RCC 7860 (cell line): ENCODE results near the gene ATF2.

Experiments used
- DNase-seq: peaks from one replicate; pipeline ENCODE4 v3.0.0-alpha.2; 2015; ENCODE audit warnings: low spot score
- FAIRE-seq: peaks from 2 replicates; lab custom pipeline; 2012; peaks lifted over from hg19 to GRCh38; lab: Jason Lieb, UNC

Gene ATF2

DNA sequence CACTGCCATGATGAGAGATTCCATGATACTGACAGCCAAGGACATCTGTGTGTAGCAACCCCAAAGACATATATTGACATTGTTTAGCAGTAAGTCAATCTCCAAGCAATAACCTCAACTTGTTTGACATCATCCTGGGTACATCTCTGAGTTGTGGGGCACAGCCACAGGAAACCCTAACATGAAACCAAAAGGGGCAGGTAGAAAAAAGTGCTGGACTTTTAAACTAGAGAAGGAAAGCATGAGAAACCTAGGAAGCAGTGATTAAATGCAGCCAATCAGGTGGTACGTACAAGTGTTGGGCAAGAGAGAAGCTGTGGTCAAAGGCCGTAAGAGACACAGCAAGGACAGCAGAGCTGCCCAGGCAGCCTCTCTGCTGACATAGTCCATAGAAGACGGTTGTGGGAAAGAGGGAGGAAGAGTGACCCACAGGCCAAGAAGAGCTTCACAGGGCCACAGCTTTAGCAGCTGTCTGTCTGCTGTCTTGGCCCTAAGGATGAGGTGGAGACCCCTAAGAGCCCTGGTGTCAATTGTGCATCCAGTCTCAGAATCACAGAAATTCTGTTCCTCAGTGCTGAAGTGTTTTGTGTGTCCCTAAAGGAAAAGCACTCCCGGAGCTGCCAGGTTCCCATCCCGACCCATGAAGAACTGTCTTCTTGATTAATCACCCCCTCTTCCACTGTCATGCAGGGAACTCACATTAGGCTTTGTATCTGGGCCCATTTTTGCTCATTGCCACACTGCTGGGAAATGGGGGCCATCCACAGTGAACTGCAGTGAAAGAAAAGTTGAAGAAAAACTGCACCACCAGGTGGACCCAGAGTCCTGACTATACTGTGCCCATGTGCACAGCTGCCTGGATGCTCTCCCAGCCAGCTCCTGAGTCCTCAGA lies 137.4 kb downstream of the ATF2 start:
- DNase-seq (no peak), FAIRE-seq (no peak)

DNA sequence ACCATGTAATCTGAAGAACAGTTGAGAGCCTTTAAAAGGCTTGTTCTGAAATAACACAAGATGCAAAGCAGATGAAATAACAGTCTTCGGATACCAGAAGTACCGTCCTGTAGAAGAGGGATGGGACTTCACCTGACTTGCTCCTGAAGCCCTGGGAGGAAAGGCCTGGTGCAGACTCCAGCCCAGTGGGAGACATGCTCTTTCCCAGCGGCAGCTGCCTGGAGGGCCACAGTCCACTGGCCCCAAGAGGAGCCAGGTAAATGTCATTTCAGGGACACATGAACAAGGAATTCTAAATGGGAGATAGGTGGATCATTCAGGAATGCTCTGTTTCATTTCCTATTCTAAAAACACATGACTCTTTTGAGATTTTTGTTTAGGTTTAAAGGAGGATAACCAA lies 140.2 kb downstream of the ATF2 start:
- FAIRE-seq (no peak), DNase-seq (no peak)

DNA sequence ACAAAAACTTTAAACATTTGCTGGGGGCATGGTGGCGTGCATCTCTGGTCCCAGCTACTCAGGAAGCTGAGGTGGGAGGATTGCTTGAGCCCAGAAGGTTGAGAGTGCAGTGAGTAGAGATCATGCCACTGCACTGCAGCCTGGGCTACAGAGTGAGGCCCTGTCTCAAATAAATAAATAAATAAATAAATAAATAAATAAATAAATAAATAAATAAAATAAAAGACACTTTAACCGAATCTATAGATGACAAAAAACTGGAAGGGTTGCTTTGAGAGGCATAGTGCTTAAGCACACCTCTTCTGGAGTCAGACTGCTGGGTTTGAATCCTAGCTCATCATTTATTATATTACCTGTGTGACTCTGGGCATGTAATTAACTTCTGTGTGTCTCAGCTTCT lies 141.6 kb downstream of the ATF2 start:
- no peak for DNase-seq
- no peak for FAIRE-seq

DNA sequence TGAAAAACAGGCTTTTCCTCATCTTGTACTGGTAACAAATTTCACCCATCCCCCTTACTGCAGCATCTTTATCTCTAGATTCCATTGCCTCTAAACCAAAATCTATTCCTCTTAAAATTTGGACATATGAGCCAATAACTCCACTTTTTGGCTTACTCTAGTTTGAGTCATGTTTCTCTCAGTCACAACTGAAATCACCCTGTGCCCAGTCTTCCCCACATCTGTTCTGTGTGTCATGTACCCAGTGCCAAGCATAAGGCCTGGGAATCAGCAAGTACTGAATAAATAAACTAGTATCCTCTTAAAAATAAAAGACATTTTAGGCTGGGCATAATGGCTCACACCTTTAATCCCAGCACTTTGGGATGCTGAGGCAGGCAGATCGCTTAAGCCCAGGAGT lies 142.1 kb downstream of the ATF2 start:
- no peak for FAIRE-seq

DNA sequence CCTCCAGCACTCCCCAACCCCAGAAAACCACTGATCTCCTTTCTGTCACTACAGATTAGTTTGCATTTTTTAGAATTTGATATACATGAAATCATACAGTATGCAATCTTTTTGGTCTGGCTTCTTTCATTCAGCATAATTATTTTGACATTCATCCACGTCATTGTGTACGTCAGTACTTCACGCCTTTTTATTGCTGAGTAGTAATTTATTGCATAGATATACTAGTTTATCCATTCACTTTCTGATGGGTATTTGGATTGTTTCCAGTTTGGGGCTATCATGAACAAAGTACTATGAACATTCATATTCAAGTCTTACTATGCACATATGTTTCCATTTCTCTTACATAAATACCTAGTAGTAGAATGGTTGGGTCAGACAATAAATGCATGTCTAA lies 142.8 kb downstream of the ATF2 start:
- FAIRE-seq (no peak), DNase-seq (no peak)

More for the DNA sequence above, 142.1 kb downstream of the ATF2 start:
- DNase-seq = no peak

DNA sequence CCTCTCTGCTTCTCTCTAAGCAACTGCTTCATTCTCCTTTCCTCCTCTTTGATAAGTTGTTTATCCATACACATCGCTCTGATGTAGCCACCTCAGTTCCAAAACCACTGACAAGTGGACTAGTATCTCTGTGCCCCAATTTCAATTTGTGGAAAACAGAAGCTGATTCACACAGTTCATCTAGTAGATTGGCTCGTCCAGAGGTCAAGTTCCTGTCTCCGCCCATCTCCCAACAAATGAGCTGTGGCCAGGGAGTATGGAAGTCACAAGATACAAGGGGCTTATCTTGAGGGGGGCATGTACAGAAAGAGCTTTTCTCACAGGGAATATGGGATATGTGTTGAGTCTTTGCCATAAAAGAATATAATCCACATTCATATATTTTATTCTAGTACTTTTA lies 145.1 kb downstream of the ATF2 start:
- FAIRE-seq (no peak), DNase-seq (no peak)
